ENCODE results near the gene PPM1E.
"Not testable (repeated sequence)": the region's sequence is repeated elsewhere in the genome, so short reads cannot be mapped to it uniquely, and the experiment has no call there.

Gene PPM1E

GRCh38 chr17:58755577-58756245, at the start of gene PPM1E:
PPM1E (plus strand) TSS chr17:58755854.
- peak; percentile 7 for DNase-seq (ENCODE audit: low read depth, low spot score)

- no peak for DNase-seq (ENCODE audit: low read depth, low spot score)
These were observed 49.1 kb upstream of the PPM1E start for GRCh38 chr17:58706351-58707140.

GRCh38 chr17:58710948-58711552, 44.6 kb upstream of the PPM1E start:
- DNase-seq (ENCODE audit: low read depth, low spot score), result no peak

GRCh38 chr17:58722274-58722673, 33.4 kb upstream of the PPM1E start:
- no peak for DNase-seq (ENCODE audit: low read depth, low spot score)

- DNase-seq (ENCODE audit: low read depth, low spot score), result no peak
These were observed 33.0 kb upstream of the PPM1E start for GRCh38 chr17:58722696-58723095.

- no peak for DNase-seq (ENCODE audit: low read depth, low spot score)
These were observed 26.9 kb upstream of the PPM1E start for GRCh38 chr17:58728798-58729197.

GRCh38 chr17:58730937-58731336, 24.7 kb upstream of the PPM1E start:
- no peak for DNase-seq (ENCODE audit: low read depth, low spot score)

- DNase-seq (ENCODE audit: low read depth, low spot score), result no peak
These were observed 21.6 kb upstream of the PPM1E start for GRCh38 chr17:58734040-58734439.

GRCh38 chr17:58734811-58735210, 20.8 kb upstream of the PPM1E start:
- DNase-seq (ENCODE audit: low read depth, low spot score), result no peak

GRCh38 chr17:58741121-58741625, 14.5 kb upstream of the PPM1E start:
- no peak for DNase-seq (ENCODE audit: low read depth, low spot score)

GRCh38 chr17:58747674-58748073, 8.0 kb upstream of the PPM1E start:
- DNase-seq (ENCODE audit: low read depth, low spot score), result no peak

- not testable (repeated sequence) for DNase-seq (ENCODE audit: low read depth, low spot score)
These were observed 6.0 kb upstream of the PPM1E start for GRCh38 chr17:58749627-58750026.

GRCh38 chr17:58753026-58753425, 2.6 kb upstream of the PPM1E start:
- no peak for DNase-seq (ENCODE audit: low read depth, low spot score)

- no peak for DNase-seq (ENCODE audit: low read depth, low spot score)
These were observed 431 bp upstream of the PPM1E start for GRCh38 chr17:58755269-58755576.

GRCh38 chr17:58756246-58757161, 850 bp downstream of the PPM1E start:
- no peak for DNase-seq (ENCODE audit: low read depth, low spot score)

GRCh38 chr17:58757162-58757613, 1.5 kb downstream of the PPM1E start:
- no peak for DNase-seq (ENCODE audit: low read depth, low spot score)

- DNase-seq (ENCODE audit: low read depth, low spot score), result no peak
These were observed 3.2 kb downstream of the PPM1E start for GRCh38 chr17:58758890-58759289.

GRCh38 chr17:58759522-58759921, 3.9 kb downstream of the PPM1E start:
- DNase-seq (ENCODE audit: low read depth, low spot score), result no peak

GRCh38 chr17:58760248-58760647, 4.6 kb downstream of the PPM1E start:
- no peak for DNase-seq (ENCODE audit: low read depth, low spot score)

GRCh38 chr17:58763263-58763662, 7.6 kb downstream of the PPM1E start:
- DNase-seq (ENCODE audit: low read depth, low spot score), result no peak

GRCh38 chr17:58764373-58764772, 8.7 kb downstream of the PPM1E start:
- no peak for DNase-seq (ENCODE audit: low read depth, low spot score)

GRCh38 chr17:58778482-58778881, 22.8 kb downstream of the PPM1E start:
- not testable (repeated sequence) for DNase-seq (ENCODE audit: low read depth, low spot score)

All from activated CD4-positive, CD25-positive, alpha-beta regulatory T cell treated with anti-CD3 and anti-CD28 coated beads, Interleukin-2, amount 50 U/mL, for 16 hours (primary cell).